Subcutaneous preadipocyte (primary cell): ENCODE results near the gene CARTPT. TPM values are rescaled to one million over a fixed set of nuclear protein-coding genes. Genes with fewer than 3 reads are reported as not detected.

Experiments used
- total RNA-seq: library from RNA; depleted of rRNA; stranded (reverse); fragments of >200 nt; gene quantifications from 2 replicates; pipeline ENCODE4 v1.2.3, GENCODE V29; 2012

Gene CARTPT
- total RNA-seq: not detected in 2 replicates

GRCh38 chr5:71719063-71719964, at the start of gene CARTPT:
CARTPT (plus strand) TSS chr5:71719275; CDS start chr5:71719294, 19 bp downstream.

Other genes starting within 250 kb of the CARTPT start
- 23.1 and 32.1 TPM in 2 replicates for gene MCCC2, start 131.9 kb upstream of the CARTPT start, total RNA-seq